Smooth muscle cell (in vitro differentiated cells): ENCODE measurements around the gene PNLIPRP3. TPM values are rescaled to one million over a fixed set of nuclear protein-coding genes. Genes with fewer than 3 reads are reported as not detected.

ENCODE experiments used
- DNase-seq: peaks from one replicate; lab custom pipeline; 2025; ENCODE audit not compliant: unreplicated experiment; lab: John Stamatoyannopoulos, UW
- H2AFZ ChIP-seq: fragments of 200-600 bp; sonication (generic); 2 replicates; pipeline ENCODE4 v1.6.0; 2016; ENCODE audit warnings: antibody characterized with exemption, low read depth, mild to moderate bottlenecking
- H3F3A ChIP-seq: fragments of 200-600 bp; sonication (generic); 2 replicates; pipeline ENCODE4 v1.6.0; 2017; ENCODE audit warnings: antibody characterized with exemption, low read depth
- H3K27ac ChIP-seq: fragments of 200-600 bp; sonication (generic); 2 replicates; pipeline ENCODE4 v1.5.1; 2016; ENCODE audit warnings: low read depth, mild to moderate bottlenecking
- H3K27me3 ChIP-seq: fragments of 200-600 bp; sonication (generic); 2 replicates; pipeline ENCODE4 v1.6.1; 2016; ENCODE audit warnings: low read depth, mild to moderate bottlenecking
- H3K36me3 ChIP-seq: fragments of 200-600 bp; sonication (generic); 2 replicates; pipeline ENCODE4 v1.5.1; 2016; ENCODE audit warnings: low read depth
- H3K4me1 ChIP-seq: fragments of 200-600 bp; sonication (generic); 2 replicates; pipeline ENCODE4 v1.5.1; 2016; ENCODE audit warnings: low read depth
- H3K4me2 ChIP-seq: fragments of 200-600 bp; sonication (generic); 2 replicates; pipeline ENCODE4 v1.6.0; 2016; ENCODE audit warnings: mild to moderate bottlenecking
- H3K4me3 ChIP-seq: fragments of 200-600 bp; sonication (generic); 2 replicates; pipeline ENCODE4 v1.5.1; 2016; ENCODE audit warnings: mild to moderate bottlenecking
- H3K79me2 ChIP-seq: fragments of 200-600 bp; sonication (generic); 2 replicates; pipeline ENCODE4 v1.6.0; 2016; ENCODE audit warnings: low read depth, mild to moderate bottlenecking
- H3K9ac ChIP-seq: fragments of 200-600 bp; sonication (generic); 2 replicates; pipeline ENCODE4 v1.6.0; 2016; ENCODE audit warnings: low read depth
- H3K9me3 ChIP-seq: fragments of 200-600 bp; sonication (generic); replicated peaks from 2 replicates; pipeline ENCODE4 v1.5.1; 2016; ENCODE audit warnings: low read depth
- H4K20me1 ChIP-seq: fragments of 200-600 bp; sonication (generic); 2 replicates; pipeline ENCODE4 v1.6.0; 2016; ENCODE audit warnings: low read depth
- WGBS: methylation state at CpG from one replicate; pipeline ENCODE4 v1.1.7; 2016; ENCODE audit warnings: low lambda C conversion rate; 5-methylcytosine and 5-hydroxymethylcytosine counted together
- polyA plus RNA-seq: library from polyadenylated mRNA; unstranded; fragments of >200 nt; fragmentation: Nextera tagmentation; extraction: Ambion mirVana; gene quantifications from 2 replicates; pipeline ENCODE4 v1.2.1, GENCODE V29; 2016
- total RNA-seq: library from RNA; depleted of rRNA; stranded (reverse); fragments of >200 nt; gene quantifications from 2 replicates; pipeline ENCODE4 v1.2.3, GENCODE V29; 2014
- TF ChIP-seq, protein P1 (sequence below): fragments of 200-600 bp; sonication (generic); IDR thresholded peaks from 2 replicates; pipeline ENCODE4 v1.5.1; 2017; ENCODE audit warnings: borderline replicate concordance, mild to moderate bottlenecking, antibody characterized with exemption; ENCODE audit not compliant: insufficient read depth, poor library complexity, severe bottlenecking

Gene PNLIPRP3
- total and polyA plus RNA-seq, 2 experiments from 2014 or later = 0.31 TPM; not detected in 1

DNA sequence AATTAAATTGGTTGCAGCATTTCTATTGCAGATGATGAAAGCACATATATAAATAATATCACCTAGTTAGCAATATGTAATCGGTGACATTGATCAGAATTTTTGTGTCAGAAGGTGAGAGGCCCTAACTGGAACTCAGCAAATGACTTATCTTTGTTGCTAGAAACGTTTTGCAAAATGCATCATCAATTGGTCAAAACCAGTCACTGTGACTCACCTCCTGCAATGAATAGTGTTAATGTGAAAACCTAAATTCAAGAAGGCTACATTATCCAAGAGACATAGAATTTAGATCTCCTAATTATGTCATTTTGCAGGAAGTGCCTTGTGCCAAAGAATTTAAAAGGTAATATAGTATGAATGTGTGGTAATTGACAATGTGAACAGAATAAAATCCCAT is 9.8 kb upstream of the PNLIPRP3 start:
- Histone ChIP-seq H3K4me3 (no peak overlapping the region), H3K27ac (no peak overlapping the region), H3K79me2 (no peaks in the 10 kb centered on the region), H4K20me1 (no peaks in the 10 kb centered on the region), H3K36me3 (no peaks in the 10 kb centered on the region), H3K9me3 (no peaks in the 10 kb centered on the region), H3K4me1 (no peaks in the 10 kb centered on the region), H3K9ac (no peak overlapping the region), H3K27me3 (no peaks in the 10 kb centered on the region), H3K4me2 (no peak overlapping the region), H2AFZ (no peak overlapping the region), H3F3A (no peaks in the 10 kb centered on the region)
- WGBS = 45% methylated on average over 2 of the region's 2 CpGs
- no peak for DNase-seq
- TF ChIP-seq, protein P1, sequence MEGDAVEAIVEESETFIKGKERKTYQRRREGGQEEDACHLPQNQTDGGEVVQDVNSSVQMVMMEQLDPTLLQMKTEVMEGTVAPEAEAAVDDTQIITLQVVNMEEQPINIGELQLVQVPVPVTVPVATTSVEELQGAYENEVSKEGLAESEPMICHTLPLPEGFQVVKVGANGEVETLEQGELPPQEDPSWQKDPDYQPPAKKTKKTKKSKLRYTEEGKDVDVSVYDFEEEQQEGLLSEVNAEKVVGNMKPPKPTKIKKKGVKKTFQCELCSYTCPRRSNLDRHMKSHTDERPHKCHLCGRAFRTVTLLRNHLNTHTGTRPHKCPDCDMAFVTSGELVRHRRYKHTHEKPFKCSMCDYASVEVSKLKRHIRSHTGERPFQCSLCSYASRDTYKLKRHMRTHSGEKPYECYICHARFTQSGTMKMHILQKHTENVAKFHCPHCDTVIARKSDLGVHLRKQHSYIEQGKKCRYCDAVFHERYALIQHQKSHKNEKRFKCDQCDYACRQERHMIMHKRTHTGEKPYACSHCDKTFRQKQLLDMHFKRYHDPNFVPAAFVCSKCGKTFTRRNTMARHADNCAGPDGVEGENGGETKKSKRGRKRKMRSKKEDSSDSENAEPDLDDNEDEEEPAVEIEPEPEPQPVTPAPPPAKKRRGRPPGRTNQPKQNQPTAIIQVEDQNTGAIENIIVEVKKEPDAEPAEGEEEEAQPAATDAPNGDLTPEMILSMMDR = no peak

DNA sequence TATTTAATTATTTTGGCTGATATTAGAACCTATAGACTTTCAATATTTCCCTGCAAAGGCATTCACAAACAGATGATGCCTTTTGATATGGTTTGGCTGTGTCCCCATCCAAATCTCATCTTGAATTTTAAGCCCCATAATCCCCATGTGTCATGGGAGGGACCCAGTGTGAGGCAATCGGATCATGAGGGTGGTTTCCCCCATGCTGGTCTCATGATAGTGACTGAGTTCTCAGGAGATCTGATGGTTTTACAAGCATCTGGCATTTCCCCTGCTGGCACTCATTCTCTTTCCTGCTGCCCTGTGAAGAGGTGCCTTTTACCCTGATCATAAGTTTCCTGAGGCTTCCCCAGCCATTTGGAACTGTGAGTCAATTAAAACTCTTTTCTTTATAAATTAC is 9.3 kb upstream of the PNLIPRP3 start:
- Histone ChIP-seq H3K27ac (no peak overlapping the region), H3K4me1 (no peaks in the 10 kb centered on the region), H3K9me3 (no peaks in the 10 kb centered on the region), H3K4me2 (no peak overlapping the region), H3K36me3 (no peaks in the 10 kb centered on the region), H3K9ac (no peak overlapping the region), H4K20me1 (no peaks in the 10 kb centered on the region), H3K4me3 (no peak overlapping the region), H2AFZ (no peak overlapping the region), H3F3A (no peaks in the 10 kb centered on the region), H3K27me3 (no peaks in the 10 kb centered on the region), H3K79me2 (no peaks in the 10 kb centered on the region)
- TF ChIP-seq, protein P1 = no peak
- no peak for DNase-seq
- 40% methylated on average over 1 of the region's 1 CpG for WGBS

DNA sequence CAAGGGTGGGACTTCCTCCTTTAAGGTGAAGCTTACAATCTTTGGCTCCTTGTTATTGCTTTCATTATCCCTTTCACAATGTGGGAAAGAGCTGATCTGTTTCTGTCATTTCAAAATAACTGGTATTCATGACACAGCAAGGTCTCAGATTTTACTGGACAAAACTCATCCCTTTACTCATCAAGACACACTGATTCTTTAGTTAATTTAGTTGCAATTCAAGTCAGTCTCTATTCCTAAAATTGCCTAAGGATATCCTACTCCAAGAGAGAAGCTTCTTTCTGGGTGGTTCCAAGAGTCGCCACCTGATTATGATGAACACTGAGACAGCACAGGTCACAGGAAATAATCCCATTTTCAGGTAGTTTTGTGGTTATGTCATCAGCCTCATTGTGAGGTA is 5.8 kb upstream of the PNLIPRP3 start:
- Histone ChIP-seq H3K79me2 (no peaks in the 10 kb centered on the region), H4K20me1 (no peaks in the 10 kb centered on the region), H3K4me2 (no peak overlapping the region), H3K9me3 (no peaks in the 10 kb centered on the region), H2AFZ (no peak overlapping the region), H3K9ac (no peak overlapping the region), H3K36me3 (no peaks in the 10 kb centered on the region), H3K27ac (no peak overlapping the region), H3K27me3 (no peaks in the 10 kb centered on the region), H3F3A (no peaks in the 10 kb centered on the region), H3K4me1 (no peaks in the 10 kb centered on the region), H3K4me3 (no peak overlapping the region)
- 100% methylated on average over 1 of the region's 1 CpG for WGBS
- TF ChIP-seq, protein P1 = no peak
- no peak for DNase-seq

DNA sequence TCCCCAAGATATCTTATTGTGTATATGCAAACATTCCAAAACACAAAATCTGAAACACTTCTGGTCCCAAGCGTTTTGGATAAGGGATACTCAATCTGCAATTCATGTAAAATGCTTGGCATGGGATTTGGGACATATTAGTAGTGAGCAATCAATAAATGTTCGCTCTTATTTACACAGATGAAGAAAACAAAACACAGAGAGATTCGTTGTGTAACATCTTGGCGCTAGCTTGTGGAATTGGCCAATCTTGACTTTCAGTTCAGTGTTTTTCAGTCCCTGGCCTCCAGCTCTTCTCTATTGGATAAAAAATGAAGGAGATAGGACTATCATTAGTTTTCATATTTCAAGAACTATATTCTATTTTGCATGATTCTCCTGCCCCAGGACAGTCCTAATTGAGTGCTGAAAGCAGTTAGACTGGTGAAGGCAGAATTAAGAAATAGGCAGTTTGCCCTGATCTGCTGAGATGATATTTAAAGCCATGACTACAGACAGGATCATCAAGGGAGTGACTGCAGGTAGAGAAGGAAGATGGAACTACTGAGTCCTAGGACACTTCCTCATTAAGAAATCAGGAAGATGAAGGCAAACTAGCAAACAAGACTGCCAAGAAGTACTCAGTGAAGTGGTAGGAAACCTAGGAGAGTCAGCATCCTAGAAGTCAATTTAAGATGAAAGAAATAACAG is 1.8 kb downstream of the PNLIPRP3 start:
- no peaks in the 10 kb centered on the region for H3K36me3 ChIP-seq
- no peaks in the 10 kb centered on the region for H3K27me3 ChIP-seq
- no peaks in the 10 kb centered on the region for H3K9me3 ChIP-seq
- no peaks in the 10 kb centered on the region for H3F3A ChIP-seq
- no peak overlapping the region for H3K9ac ChIP-seq
- TF ChIP-seq, protein P1 = no peak
- H3K4me1 ChIP-seq = no peaks in the 10 kb centered on the region
- no peak overlapping the region for H3K4me3 ChIP-seq
- no peak overlapping the region for H3K4me2 ChIP-seq
- no peak overlapping the region for H2AFZ ChIP-seq
- no peaks in the 10 kb centered on the region for H4K20me1 ChIP-seq
- DNase-seq = no peak
- H3K27ac ChIP-seq = no peak overlapping the region
- 88% methylated on average over 4 of the region's 4 CpGs for WGBS
- H3K79me2 ChIP-seq = no peaks in the 10 kb centered on the region
